Brain pericyte (primary cell): ENCODE results near the gene HEMGN.
"Not testable (repeated sequence)": the region's sequence is repeated elsewhere in the genome, so short reads cannot be mapped to it uniquely, and the experiment has no call there.

Experiments used
- DNase-seq: peaks from one replicate; pipeline ENCODE4 v3.0.0-alpha.2; 2012; ENCODE audit warnings: low read depth, low spot score

HEMGN gene

GRCh38 chr9:97938081-97938644 is at the start of gene HEMGN:
HEMGN (minus strand) TSS chr9:97938172; CDS start chr9:97938136, 36 bp downstream.
- no peak for DNase-seq

DNA sequence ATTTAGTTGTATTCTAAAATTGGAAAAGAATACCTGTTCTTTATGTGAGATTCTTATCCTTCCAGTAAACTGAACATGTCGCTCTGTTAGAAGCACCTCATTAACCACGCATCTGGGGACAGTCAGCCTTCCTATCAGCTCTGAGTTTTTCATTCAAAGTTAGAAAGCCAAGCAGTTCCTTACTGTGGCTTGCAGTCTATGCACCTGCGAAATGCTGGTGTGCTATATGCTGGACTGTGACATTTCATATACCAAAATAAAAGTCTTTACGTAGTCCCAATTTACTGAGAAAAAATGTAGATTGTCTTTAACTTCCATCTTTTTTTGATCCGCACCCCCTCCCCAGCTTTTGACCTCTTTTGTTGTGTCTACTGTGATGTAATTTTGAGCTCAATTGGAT is 49.5 kb upstream of the HEMGN start:
- DNase-seq = no peak

GRCh38 chr9:97985058-97985861 is 47.3 kb upstream of the HEMGN start:
- DNase-seq = no peak

DNA sequence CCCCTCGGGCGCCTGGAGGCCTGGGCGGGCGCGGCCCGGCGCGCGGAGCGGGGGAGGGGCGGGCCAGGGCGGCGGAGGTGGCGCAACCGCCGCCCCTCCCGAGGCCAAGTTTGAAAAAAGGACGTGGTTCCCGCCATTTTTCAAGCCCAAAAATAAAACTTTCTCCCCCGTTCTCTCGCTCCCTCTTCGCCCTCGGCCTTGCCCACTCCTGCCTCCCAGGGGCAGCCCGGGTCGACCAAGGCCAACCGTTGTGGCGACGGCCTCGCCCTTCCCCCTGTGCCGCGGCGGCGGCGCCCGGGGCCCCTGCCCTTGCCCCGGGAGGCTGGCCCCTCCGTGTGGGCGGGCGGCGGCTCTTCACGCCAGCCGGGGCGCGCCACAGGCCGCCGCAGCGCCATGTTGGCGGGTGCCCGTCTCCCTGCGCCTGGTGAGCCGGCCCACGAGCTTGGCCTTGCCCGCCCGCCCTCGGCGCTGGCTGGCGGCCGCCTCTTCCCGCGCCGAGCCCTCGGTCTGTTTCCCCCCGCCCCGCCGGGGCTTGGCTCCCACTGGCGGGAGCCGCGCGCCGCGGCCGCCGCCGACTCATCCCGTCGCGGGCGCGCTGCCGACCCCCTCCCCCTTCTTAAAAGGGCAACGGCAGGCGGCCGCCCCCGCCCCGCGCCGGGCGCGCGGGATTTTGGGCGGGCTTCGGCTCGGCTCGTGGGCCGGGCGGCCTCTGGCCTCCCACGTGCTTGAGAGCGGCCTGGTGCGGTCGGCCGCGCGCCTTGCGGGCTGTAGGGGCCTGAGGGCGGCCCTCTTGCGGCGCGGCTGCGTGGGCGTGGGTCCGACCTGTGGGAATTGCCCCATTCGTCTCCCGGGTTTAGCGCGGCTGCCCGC is 46.5 kb upstream of the HEMGN start:
- no peak for DNase-seq

GRCh38 chr9:97983589-97984187 is 45.7 kb upstream of the HEMGN start:
- no peak for DNase-seq

DNA sequence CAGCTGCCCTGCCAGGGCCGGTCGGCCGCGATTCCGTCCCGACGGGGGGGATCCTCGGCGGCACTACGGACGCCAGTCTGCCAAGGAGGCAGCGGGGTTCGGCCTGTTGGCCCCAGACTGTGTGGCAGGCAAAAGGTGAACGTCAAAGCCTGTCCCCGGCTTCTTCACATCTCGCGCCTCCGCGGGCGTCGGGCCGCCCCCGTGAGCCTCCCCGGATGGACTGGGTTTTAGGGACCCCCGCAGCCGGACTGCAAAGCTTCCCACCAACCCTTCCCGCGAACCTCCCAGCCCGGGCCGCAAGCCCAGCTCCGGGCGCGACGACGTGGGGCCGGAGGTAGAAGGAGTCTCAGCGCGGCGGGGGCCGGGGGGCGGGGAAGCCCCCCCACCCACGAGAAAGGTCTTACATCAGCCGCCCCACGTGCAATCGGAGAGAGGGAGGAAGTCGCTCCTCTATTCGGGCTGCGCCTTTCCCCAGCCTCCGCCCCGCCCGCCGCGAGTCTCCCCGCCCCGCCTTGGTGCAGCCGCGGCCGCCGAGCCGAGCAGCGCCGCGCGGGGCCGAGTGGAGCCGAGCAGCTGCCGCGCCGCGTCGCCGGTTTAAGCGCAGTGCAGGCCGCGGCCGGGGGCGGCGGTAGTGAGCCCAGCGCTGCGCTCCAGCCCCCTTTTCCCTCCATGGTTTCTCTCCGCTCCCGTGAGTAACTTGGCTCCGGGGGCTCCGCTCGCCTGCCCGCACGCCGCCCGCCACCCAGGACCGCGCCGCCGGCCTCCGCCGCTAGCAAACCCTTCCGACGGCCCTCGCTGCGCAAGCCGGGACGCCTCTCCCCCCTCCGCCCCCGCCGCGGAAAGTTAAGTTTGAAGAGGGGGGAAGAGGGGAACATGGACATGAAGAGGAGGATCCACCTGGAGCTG is 45.0 kb upstream of the HEMGN start, which contains the start of gene ANP32B:
TSS of gene ANP32B (plus strand) at position 659 of the 906 bp plus-strand sequence. CDS start at position 874, 215 bp downstream.
- peak; percentile 50 for DNase-seq

DNA sequence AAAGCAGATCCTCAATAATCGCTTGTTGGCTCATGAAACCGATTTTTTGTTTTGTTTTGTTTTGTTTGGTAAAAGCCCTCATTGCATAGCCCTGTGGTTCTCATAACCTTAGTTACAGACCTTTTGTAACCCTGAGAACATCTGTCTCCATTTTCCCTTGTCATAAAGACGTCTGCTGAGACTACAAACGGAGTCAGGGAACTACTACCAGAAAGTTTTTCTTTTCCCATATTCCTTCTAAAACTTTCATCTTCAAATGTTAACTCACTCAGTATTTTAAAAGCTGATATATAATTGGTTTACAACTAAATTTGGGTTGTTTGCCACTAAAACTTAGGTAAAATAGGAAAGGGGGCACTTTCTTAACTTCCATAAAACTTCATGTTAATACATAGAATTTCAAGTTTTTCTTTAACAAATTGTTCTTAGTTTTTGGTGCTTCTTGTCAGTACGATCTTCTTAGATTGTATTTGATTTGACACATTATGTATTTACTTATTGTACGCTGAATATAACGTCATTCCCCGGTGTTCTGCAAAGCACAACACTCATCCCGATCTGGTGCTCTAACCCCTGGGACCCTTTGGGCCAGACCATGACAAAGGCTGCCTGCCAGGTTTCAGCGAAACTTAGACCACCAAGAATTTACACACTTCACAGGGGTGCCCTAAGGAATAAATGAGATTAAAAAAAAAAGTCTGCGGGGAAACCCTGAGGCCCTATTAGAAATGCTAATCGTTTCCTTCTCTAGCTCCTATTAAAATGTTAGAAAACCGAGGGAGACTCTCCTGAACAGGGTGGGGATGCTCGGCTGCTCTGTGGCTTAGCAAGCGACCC is 44.1 kb upstream of the HEMGN start:
- no peak for DNase-seq

DNA sequence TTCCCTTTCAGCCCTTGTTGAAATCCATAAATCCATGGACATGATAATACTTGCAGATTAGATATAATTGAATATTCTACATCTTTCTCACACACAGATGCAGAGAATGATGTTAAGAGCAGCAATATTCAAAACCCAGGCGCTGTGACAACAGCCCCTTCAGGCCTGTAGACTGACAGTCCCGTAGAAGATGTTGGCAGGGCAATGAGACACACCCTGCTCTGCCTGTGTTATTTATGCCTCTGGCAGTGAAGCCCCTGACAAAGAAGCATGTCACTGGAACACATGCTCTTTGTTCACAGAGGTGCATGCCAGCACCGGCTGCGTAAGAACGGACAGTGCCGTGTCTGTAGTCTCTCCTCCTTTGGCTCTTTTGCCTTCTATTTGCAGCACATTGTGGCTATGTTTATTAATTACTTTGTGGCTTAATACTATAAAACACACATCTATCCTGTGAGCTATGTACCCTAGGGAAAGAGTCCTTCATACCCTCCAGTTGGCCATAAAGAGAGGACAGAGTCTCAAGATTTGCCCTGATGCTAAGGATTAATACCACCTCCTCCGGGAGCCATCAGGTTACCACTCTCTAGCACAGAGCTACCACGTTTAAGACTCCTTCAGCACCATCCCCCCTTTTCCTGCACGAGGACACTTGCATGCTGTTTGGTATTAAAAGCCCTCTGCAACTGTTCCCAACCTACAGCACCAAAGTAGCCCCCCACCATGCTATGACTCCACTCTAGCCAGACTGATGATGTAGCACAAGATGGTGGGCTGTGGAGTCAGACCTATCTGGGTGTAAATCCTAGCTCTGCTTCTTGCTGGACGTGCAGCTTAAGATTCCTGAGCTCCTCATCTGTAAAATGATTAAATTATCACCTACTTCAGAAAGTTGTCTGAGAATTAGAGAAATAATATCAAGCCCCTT is 43.2 kb upstream of the HEMGN start:
- no peak for DNase-seq

GRCh38 chr9:97980479-97980803 is 42.5 kb upstream of the HEMGN start:
- no peak for DNase-seq

DNA sequence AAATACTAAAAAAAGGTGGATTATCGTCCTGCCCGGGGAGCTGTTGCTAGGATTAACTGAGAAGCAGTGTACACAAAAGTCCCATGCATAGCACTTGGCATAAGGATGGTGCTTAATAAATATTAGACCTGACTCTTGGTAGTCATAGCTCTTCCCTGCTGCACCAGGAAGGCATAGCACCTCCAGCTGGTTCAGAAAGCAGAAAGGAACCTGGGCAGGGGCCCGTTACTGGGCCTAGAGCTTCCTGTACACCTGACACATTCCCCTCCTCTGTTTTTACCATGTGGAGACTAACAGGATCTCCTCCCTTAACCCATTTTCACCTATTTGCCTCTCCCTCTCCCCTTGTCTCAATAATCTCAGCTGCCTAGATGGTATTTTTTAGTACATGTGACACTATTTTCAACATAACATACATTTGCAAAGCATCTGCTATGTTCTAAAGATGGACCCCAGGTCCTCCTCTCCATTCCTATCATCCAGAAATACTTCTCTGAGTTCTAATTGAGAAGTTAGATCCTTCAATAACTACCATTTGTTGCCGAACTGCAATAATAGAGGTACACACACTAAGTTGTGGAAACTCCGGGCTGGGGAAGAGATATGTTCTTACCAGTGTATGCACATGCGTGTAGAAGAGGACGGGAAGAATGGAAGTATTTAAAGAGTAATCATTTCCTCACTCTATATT is 42.0 kb upstream of the HEMGN start:
- DNase-seq = no peak

DNA sequence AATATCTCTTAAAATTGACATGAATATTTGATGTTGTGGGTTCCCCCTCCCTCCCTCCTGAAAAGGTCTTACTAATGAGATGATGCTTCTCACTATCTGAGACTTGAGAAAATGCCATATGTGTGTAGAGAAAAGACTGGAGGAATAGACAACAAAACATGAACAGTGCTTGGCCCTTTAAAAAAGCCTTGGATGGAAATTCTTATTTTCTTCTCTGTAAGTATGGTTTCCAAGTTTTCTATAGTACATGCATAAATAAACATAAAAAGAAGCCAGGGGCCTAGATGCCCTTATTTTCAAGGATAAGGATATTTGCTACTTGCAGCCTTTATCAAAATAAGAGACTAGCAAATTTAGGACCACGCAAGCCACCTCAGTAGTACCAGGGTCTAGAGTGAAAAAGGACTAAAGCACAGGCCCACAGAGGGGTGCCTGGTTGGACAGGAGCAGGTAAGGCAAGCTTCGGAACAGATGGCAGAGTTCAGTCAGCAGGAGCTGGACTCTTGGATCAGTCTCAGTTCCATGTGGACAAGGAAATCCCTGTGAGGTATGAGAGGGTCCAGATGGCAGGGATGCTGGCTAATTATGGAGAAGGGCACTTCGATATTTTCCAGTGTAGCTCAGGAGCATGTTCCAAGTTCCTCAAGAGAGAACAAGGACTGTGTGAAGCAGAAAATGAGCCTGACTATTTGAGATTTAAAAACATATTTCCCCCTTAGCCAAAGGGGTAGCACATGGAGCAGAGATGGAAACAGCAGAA is 40.6 kb upstream of the HEMGN start:
- DNase-seq = no peak

- not testable (repeated sequence) for DNase-seq
These were observed 38.7 kb upstream of the HEMGN start for GRCh38 chr9:97976633-97977032.

GRCh38 chr9:97975376-97975775 is 37.4 kb upstream of the HEMGN start:
- DNase-seq = no peak

DNA sequence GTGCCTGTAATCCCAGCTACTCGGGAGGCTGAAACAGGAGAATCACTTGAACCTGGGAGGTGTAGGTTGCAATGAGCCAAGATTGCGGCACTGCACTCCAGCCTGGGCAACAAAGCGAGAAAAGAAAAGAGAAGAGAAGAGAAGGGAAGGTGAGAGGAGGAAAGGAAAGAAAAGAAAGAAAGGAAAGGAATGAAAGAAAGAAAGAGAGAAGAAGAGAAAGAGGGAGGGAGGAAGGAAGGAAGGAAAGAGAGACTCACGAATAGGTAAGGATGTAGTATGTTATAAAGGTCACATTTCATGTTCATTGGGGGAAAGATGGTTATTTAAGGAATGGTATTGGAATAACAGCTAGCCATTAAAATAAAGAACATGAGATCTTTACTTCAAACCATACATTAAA is 34.8 kb upstream of the HEMGN start:
- no peak for DNase-seq

DNA sequence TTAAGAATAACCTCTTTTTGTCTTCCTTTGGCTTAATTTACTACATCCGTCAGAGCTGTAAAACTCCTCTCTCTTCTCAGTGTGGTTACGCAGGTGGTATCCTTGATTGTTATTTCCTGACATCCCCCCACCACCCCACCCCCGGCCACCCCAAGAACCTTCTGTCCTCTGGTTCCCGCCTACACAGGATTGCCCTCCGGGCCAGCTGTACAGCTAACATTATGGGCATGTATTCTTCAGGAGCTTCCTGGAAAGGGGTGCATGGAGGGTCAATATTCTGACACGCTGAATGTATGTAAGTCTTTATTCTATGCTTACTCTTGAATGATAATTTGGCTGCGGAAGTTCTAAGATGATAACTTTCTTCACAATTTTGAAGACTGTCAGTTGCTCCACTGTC is 32.2 kb upstream of the HEMGN start:
- no peak for DNase-seq

DNA sequence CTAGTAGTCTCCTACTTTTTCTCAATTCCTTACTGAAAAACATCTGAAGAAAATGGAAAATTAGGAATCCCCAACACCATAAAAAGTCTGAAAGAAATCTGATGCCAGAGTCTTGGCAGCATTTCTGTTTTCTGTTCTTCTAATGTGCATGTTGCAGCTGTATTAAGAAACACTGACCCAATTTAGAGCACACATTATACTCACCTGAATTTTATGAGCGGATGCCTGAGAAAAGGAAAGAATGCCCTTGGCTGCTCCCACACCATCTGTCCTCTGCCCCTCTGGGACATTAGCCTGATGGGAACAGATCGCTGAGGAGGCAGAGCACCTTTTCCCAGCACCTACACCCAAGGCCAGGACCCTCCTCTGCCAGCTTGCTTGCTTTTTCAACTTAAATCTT is 31.0 kb upstream of the HEMGN start:
- no peak for DNase-seq

GRCh38 chr9:97966493-97966892 is 28.5 kb upstream of the HEMGN start:
- DNase-seq = no peak

GRCh38 chr9:97964901-97965300 is 26.9 kb upstream of the HEMGN start:
- no peak for DNase-seq
